Neural progenitor cell (in vitro differentiated cells): ENCODE measurements around the gene ATP11A. TPM values are rescaled to one million over a fixed set of nuclear protein-coding genes. Genes with fewer than 3 reads are reported as not detected.

ENCODE experiments used
- DNase-seq: peaks from one replicate; pipeline ENCODE4 v3.0.0-alpha.2; 2016; ENCODE audit warnings: low spot score
- H2AFZ ChIP-seq: fragments of 200-600 bp; sonication (generic); replicated peaks from 2 replicates; pipeline ENCODE4 v1.6.1; 2016; ENCODE audit warnings: antibody characterized with exemption
- H3F3A ChIP-seq: fragments of 200-600 bp; sonication (generic); 2 replicates; pipeline ENCODE4 v1.6.1; 2016; ENCODE audit warnings: antibody characterized with exemption, low read depth
- H3K27ac ChIP-seq: fragments of 200-600 bp; sonication (generic); 2 replicates; pipeline ENCODE4 v1.5.1; 2016; ENCODE audit warnings: mild to moderate bottlenecking
- H3K27me3 ChIP-seq: fragments of 200-600 bp; sonication (generic); 2 replicates; pipeline ENCODE4 v1.6.1; 2016; ENCODE audit warnings: mild to moderate bottlenecking, moderate library complexity
- H3K36me3 ChIP-seq: fragments of 200-600 bp; sonication (generic); 2 replicates; pipeline ENCODE4 v1.5.1; 2016
- H3K4me1 ChIP-seq: fragments of 200-600 bp; sonication (generic); 2 replicates; pipeline ENCODE4 v1.6.1; 2016; ENCODE audit warnings: mixed run types
- H3K4me2 ChIP-seq: fragments of 200-600 bp; sonication (generic); 2 replicates; pipeline ENCODE4 v1.6.1; 2016
- H3K4me3 ChIP-seq: fragments of 200-600 bp; sonication (generic); 2 replicates; pipeline ENCODE4 v1.5.1; 2016
- H3K79me2 ChIP-seq: fragments of 200-600 bp; sonication (generic); 2 replicates; pipeline ENCODE4 v1.6.1; 2016; ENCODE audit warnings: low read depth
- H3K9ac ChIP-seq: fragments of 200-600 bp; sonication (generic); 2 replicates; pipeline ENCODE4 v1.6.1; 2016
- H3K9me3 ChIP-seq: fragments of 200-600 bp; sonication (generic); 2 replicates; pipeline ENCODE4 v1.5.1; 2016; ENCODE audit warnings: low read depth
- H4K20me1 ChIP-seq: fragments of 200-600 bp; sonication (generic); 2 replicates; pipeline ENCODE4 v1.6.1; 2016; ENCODE audit warnings: low read depth
- H3K27ac Mint-ChIP-seq: 3 replicates; pipeline ENCODE4 v1.8.0; 2021; ENCODE audit warnings: mixed read lengths
- H3K27me3 Mint-ChIP-seq: 2 replicates; pipeline ENCODE4 v1.8.0; 2022; ENCODE audit warnings: low read depth, mild to moderate bottlenecking, inconsistent platforms, moderate library complexity, mixed read lengths; ENCODE audit not compliant: insufficient read depth
- H3K36me3 Mint-ChIP-seq: 3 replicates; pipeline ENCODE4 v1.8.0; 2021; ENCODE audit warnings: mixed read lengths
- H3K4me1 Mint-ChIP-seq: 3 replicates; pipeline ENCODE4 v1.8.0; 2021; ENCODE audit warnings: mixed read lengths
- H3K4me3 Mint-ChIP-seq: 3 replicates; pipeline ENCODE4 v1.8.0; 2021; ENCODE audit warnings: mild to moderate bottlenecking, moderate library complexity, mixed read lengths
- H3K9me3 Mint-ChIP-seq: 3 replicates; pipeline ENCODE4 v1.8.0; 2020; ENCODE audit warnings: mixed read lengths
- CTCF ChIP-seq: fragments of 200-600 bp; sonication (generic); IDR thresholded peaks from 2 replicates; pipeline ENCODE4 v1.5.1; 2017; ENCODE audit warnings: antibody characterized with exemption, mild to moderate bottlenecking
- EZH2 ChIP-seq: fragments of 200-600 bp; sonication (generic); IDR thresholded peaks from 2 replicates; pipeline ENCODE4 v1.6.1; 2017; ENCODE audit warnings: antibody characterized with exemption, mild to moderate bottlenecking, moderate library complexity
- EZH2phosphoT487 ChIP-seq: fragments of 200-600 bp; sonication (generic); IDR thresholded peaks from 2 replicates; pipeline ENCODE4 v1.6.1; 2017; ENCODE audit warnings: antibody characterized with exemption
- total RNA-seq: library from RNA; depleted of rRNA; stranded (reverse); fragments of >200 nt; gene quantifications from 2 replicates; pipeline ENCODE4 v1.2.3, GENCODE V29; 2015; ENCODE audit warnings: low replicate concordance

Gene ATP11A
- total RNA-seq, 1 donor from 2014 or later, result 12.6 TPM

DNA sequence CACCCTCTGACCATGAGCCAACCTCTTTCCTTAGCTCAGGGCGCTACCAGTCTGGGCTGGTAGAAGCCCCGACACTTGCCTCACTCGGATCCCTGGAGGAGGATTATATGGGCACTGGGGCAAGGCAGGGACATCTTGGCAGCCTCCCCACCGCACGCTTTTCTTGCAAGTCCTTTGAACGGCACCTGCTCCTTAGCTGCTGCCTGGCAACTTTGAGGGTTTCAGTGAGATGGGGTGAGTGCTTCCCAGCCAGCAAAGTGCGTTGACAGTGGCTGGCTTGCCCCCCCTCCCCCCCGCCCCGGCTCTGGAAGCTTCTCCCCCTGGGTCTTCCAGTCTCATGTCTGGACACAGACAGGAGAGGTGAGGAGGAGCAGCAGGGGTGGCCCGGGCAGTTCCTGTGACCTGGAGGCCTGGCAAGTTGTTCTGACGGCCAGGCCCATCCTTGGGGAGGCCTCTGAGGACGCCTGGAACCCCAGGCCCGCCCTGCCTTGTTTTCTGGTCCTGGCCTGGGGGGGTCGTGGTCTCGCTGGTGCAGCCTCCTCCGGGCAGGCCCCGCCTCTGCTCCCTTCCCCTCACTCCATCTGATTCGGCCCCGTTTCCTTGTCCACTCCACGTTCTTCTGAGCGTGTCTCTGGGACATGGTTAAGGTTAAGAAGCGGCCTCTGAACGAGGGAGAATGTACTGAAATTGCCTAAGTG lies 75.2 kb downstream of the ATP11A start:
- TF ChIP-seq CTCF (no peak), EZH2phosphoT487 (no peak), EZH2 (no peak)
- H3K27me3 ChIP-seq, result no peaks in the 10 kb centered on the region
- peaks cover 3% of the 10 kb centered on the region for H3F3A ChIP-seq
- H2AFZ ChIP-seq, result no peak overlapping the region
- peaks cover 10% of the 10 kb centered on the region for H3K27me3 Mint-ChIP-seq
- no peaks in the 10 kb centered on the region for H3K9me3 ChIP-seq
- no peak overlapping the region for H3K4me2 ChIP-seq
- peaks cover 3% of the 10 kb centered on the region for H3K79me2 ChIP-seq
- H3K9me3 Mint-ChIP-seq, result no peaks in the 10 kb centered on the region
- H3K9ac ChIP-seq, result no peak overlapping the region
- peaks cover 21% of the 10 kb centered on the region for H3K36me3 Mint-ChIP-seq
- no peak overlapping the region for H3K4me3 ChIP-seq
- H3K27ac ChIP-seq, result no peak overlapping the region
- no peak for DNase-seq
- no peak overlapping the region for H3K4me3 Mint-ChIP-seq
- H3K36me3 ChIP-seq, result no peaks in the 10 kb centered on the region
- peak overlapping the region; percentile 12 for H3K27ac Mint-ChIP-seq
- H3K4me1 Mint-ChIP-seq, result peaks cover 40% of the 10 kb centered on the region
- H3K4me1 ChIP-seq, result peaks cover 10% of the 10 kb centered on the region
- peaks cover 35% of the 10 kb centered on the region for H4K20me1 ChIP-seq

GRCh38 chr13:112765731-112766130 lies 75.9 kb downstream of the ATP11A start:
- H3K36me3 ChIP-seq, result no peaks in the 10 kb centered on the region
- peaks cover 16% of the 10 kb centered on the region for H3K4me1 ChIP-seq
- Mint-ChIP-seq H3K4me3 (peak overlapping the region; percentile 30), H3K4me1 (peaks cover 43% of the 10 kb centered on the region), H3K27me3 (peaks cover 10% of the 10 kb centered on the region), H3K36me3 (peaks cover 17% of the 10 kb centered on the region), H3K9me3 (no peaks in the 10 kb centered on the region), H3K27ac (peak overlapping the region; percentile 33)
- no peak overlapping the region for H3K4me2 ChIP-seq
- H4K20me1 ChIP-seq, result peaks cover 42% of the 10 kb centered on the region
- no peak overlapping the region for H3K27ac ChIP-seq
- H3K79me2 ChIP-seq, result peaks cover 7% of the 10 kb centered on the region
- TF ChIP-seq CTCF (no peak), EZH2phosphoT487 (no peak), EZH2 (no peak)
- H3F3A ChIP-seq, result peaks cover 3% of the 10 kb centered on the region
- DNase-seq, result peak; percentile 29
- no peak overlapping the region for H3K9ac ChIP-seq
- no peaks in the 10 kb centered on the region for H3K9me3 ChIP-seq
- no peaks in the 10 kb centered on the region for H3K27me3 ChIP-seq
- H2AFZ ChIP-seq, result no peak overlapping the region
- H3K4me3 ChIP-seq, result no peak overlapping the region

GRCh38 chr13:112766336-112766735 lies 76.5 kb downstream of the ATP11A start:
- Histone ChIP-seq H3K4me3 (no peak overlapping the region), H3K9me3 (no peaks in the 10 kb centered on the region), H3K9ac (no peak overlapping the region), H3K27me3 (no peaks in the 10 kb centered on the region), H3F3A (peaks cover 3% of the 10 kb centered on the region), H3K27ac (no peak overlapping the region), H3K4me1 (peaks cover 22% of the 10 kb centered on the region), H3K36me3 (no peaks in the 10 kb centered on the region), H4K20me1 (peaks cover 48% of the 10 kb centered on the region), H3K79me2 (peaks cover 12% of the 10 kb centered on the region), H3K4me2 (no peak overlapping the region), H2AFZ (no peak overlapping the region)
- H3K36me3 Mint-ChIP-seq, result peaks cover 17% of the 10 kb centered on the region
- no peak for TF ChIP-seq EZH2phosphoT487
- TF ChIP-seq EZH2, result no peak
- no peak for TF ChIP-seq CTCF
- peaks cover 44% of the 10 kb centered on the region for H3K4me1 Mint-ChIP-seq
- H3K27me3 Mint-ChIP-seq, result peaks cover 10% of the 10 kb centered on the region
- H3K9me3 Mint-ChIP-seq, result no peaks in the 10 kb centered on the region
- no peak overlapping the region for H3K4me3 Mint-ChIP-seq
- peak overlapping the region; percentile 33 for H3K27ac Mint-ChIP-seq
- DNase-seq, result no peak
